Lung (tissue), 12 donors: ENCODE measurements around the gene PAF1. TPM values are rescaled to one million over a fixed set of nuclear protein-coding genes. Genes with fewer than 3 reads are reported as not detected.

ENCODE experiments used
- ATAC-seq: fragments of 200-7000 bp; cut with Tn5 transposase; one replicate; pipeline ENCODE4 v1.9.1; 2020; ENCODE audit warnings: moderate number of reproducible peaks; ENCODE audit not compliant: insufficient read depth, low FRiP score
- DNase-seq, 3 donors: peaks; one replicate each; pipeline ENCODE4 v3.0.0-alpha.2; 2013 to 2017
- H3K27ac ChIP-seq, 2 donors: one replicate each; pipeline ENCODE4 v1.5.1; 2013; ENCODE audit warnings: mild to moderate bottlenecking in 2 of 2, moderate library complexity in 2 of 2, control low read depth in 1 of 2, inconsistent platforms in 1 of 2, low read depth in 1 of 2, low read length in 1 of 2
- H3K27me3 ChIP-seq, 3 donors: one replicate each; pipeline ENCODE4 v1.5.1; 2013; ENCODE audit warnings: low read length in 2 of 3; ENCODE audit not compliant: control insufficient read depth in 3 of 3, insufficient read depth in 3 of 3
- H3K36me3 ChIP-seq, 4 donors: one replicate each; pipeline ENCODE4 v1.5.1; 2013; ENCODE audit warnings: low read length in 4 of 4, mild to moderate bottlenecking in 1 of 4, moderate library complexity in 1 of 4; ENCODE audit not compliant: control insufficient read depth in 4 of 4, insufficient read depth in 4 of 4
- H3K4me1 ChIP-seq, 5 donors: one replicate each; pipeline ENCODE4 v1.5.1; 2013; ENCODE audit warnings: low read length in 5 of 5, mild to moderate bottlenecking in 2 of 5, moderate library complexity in 1 of 5; ENCODE audit not compliant: control insufficient read depth in 5 of 5, insufficient read depth in 5 of 5
- H3K4me3 ChIP-seq: one replicate; pipeline ENCODE4 v1.5.1; 2013; ENCODE audit warnings: mild to moderate bottlenecking, control low read depth, moderate library complexity
- H3K9ac ChIP-seq, 2 donors: one replicate each; pipeline ENCODE4 v1.5.1; 2013; ENCODE audit warnings: low read length in 2 of 2, control low read depth in 1 of 2; ENCODE audit not compliant: insufficient read depth in 1 of 2
- H3K9me3 ChIP-seq, 4 donors: one replicate each; pipeline ENCODE4 v1.5.1; 2013; ENCODE audit warnings: low read length in 3 of 4, mild to moderate bottlenecking in 1 of 4, moderate library complexity in 1 of 4; ENCODE audit not compliant: control insufficient read depth in 4 of 4, insufficient read depth in 3 of 4
- WGBS, 2 donors: extraction: QIAGEN DNeasy Blood & Tissue Kit; methylation state at CpG; one replicate each; pipeline ENCODE4 v1.1.7; 2013; 5-methylcytosine and 5-hydroxymethylcytosine counted together
- polyA plus RNA-seq, 2 donors: library from polyadenylated mRNA; stranded (reverse); fragments of 200-250 nt; gene quantifications; one replicate each; pipeline ENCODE4 v1.2.1, GENCODE V29; 2013
- total RNA-seq, 2 donors: library from RNA; depleted of rRNA in 1 of 2; stranded (reverse); fragments of >200 nt in 1 of 2; gene quantifications; one replicate each; pipeline ENCODE4 v1.2.1, GENCODE V29; 2014 to 2021
- TF ChIP-seq, protein P1 (sequence below): IDR thresholded peaks from 2 replicates; pipeline ENCODE4 v1.5.1; 2012; ENCODE audit warnings: mild to moderate bottlenecking; ENCODE audit errors: control extremely low read depth, extremely low read depth
- donor health status: control.
- donor health status: control.
- donor health status: Bipolar disorder and iron deficiency.
- donor health status: healthy.
- donor health status: DM: yes; HTN: yes; CAD: no.

PAF1 gene
- total and polyA plus RNA-seq, 4 donors, result 24.8 to 41.8 (median 34.0) TPM

DNA sequence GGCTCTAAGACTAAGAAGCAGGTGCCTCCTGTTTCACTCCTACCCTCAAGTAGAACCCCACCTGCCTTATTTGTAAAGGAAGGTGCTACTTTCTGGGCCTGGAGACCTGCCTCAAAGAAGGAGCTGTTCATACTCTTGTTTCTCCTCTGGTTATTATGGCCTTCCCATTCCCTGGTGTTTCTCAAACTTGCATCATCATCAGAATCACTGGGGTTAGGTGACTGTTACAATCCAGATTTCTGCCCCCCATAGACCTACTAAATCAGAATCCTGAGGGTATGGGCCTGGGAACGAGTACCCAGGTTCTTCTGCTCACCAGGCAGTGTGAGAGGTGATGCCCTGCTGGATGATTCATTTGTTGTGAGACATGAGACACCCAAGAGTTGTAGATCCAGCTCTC lies 30.3 kb downstream of the PAF1 start:
- no peak overlapping the region for H3K4me3 ChIP-seq
- DNase-seq (no peak), ATAC-seq (no peak)
- TF ChIP-seq, protein P1, sequence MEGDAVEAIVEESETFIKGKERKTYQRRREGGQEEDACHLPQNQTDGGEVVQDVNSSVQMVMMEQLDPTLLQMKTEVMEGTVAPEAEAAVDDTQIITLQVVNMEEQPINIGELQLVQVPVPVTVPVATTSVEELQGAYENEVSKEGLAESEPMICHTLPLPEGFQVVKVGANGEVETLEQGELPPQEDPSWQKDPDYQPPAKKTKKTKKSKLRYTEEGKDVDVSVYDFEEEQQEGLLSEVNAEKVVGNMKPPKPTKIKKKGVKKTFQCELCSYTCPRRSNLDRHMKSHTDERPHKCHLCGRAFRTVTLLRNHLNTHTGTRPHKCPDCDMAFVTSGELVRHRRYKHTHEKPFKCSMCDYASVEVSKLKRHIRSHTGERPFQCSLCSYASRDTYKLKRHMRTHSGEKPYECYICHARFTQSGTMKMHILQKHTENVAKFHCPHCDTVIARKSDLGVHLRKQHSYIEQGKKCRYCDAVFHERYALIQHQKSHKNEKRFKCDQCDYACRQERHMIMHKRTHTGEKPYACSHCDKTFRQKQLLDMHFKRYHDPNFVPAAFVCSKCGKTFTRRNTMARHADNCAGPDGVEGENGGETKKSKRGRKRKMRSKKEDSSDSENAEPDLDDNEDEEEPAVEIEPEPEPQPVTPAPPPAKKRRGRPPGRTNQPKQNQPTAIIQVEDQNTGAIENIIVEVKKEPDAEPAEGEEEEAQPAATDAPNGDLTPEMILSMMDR, result no peak
- H3K9ac ChIP-seq, result no peak overlapping the region
- peaks cover 24 to 46% (median 39%) of the 10 kb centered on the region in 4 donors for H3K36me3 ChIP-seq
- H3K27me3 ChIP-seq, result no peaks in the 10 kb centered on the region
- H3K4me1 ChIP-seq, result peaks cover 0 to 6% (median 0%) of the 10 kb centered on the region in 5 donors
- no peaks in the 10 kb centered on the region for H3K9me3 ChIP-seq
- H3K27ac ChIP-seq, result no peak overlapping the region
- WGBS, 2 donors, result 97 to 98% methylated on average over 1 of the region's 1 CpG

DNA sequence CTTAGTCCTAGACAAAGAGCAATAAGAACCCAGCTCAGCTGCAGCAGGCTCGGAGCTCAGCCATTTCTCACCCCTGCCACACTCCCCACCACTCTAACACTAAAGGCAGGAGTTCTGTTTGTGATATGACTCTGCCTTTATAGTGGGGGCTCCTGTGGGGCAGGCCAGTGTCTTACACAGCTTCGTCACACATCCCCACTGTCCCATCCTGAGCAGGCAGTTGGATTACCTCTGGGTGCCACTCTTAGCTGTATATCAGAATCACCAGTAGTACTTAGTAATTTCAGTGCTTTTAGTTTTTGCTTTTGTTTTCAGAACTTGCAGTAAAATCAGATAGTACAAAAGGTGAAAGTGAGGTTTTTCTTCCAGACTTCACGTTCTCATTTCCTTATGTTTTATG lies 31.9 kb downstream of the PAF1 start:
- Histone ChIP-seq H3K9me3 (no peaks in the 10 kb centered on the region), H3K9ac (no peak overlapping the region), H3K4me3 (no peak overlapping the region), H3K36me3 (peaks cover 24 to 54% (median 43%) of the 10 kb centered on the region in 4 donors), H3K27me3 (no peaks in the 10 kb centered on the region), H3K27ac (no peak overlapping the region), H3K4me1 (peaks cover 0 to 6% (median 0%) of the 10 kb centered on the region in 5 donors)
- ATAC-seq, result no peak
- 91 to 93% methylated on average over 3 of the region's 3 CpGs for WGBS, 2 donors
- DNase-seq, result no peak
- TF ChIP-seq, protein P1, result no peak

DNA sequence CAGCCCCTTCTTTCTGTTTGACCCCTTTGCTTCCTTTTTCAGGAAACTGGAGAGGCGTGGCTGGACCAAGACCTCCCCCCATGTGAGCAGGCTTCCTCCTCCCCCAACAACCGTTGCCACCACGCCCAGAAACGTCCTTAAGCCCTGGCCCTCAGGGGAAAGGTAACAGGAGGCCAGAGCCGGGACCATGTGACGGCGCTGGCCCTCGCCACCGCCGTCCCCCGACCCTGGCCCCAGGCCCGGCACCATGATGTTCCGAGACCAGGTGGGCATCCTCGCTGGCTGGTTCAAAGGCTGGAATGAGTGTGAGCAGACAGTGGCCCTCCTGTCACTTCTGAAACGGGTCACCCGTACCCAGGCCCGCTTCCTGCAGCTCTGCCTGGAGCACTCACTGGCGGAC lies 34.3 kb downstream of the PAF1 start:
- Histone ChIP-seq H3K9ac (no peak overlapping the region), H3K4me3 (no peak overlapping the region), H3K27ac (no peak overlapping the region), H3K4me1 (no peaks in the 10 kb centered on the region), H3K27me3 (no peaks in the 10 kb centered on the region), H3K36me3 (peaks cover 24 to 62% (median 41%) of the 10 kb centered on the region in 4 donors), H3K9me3 (no peaks in the 10 kb centered on the region)
- TF ChIP-seq, protein P1, result no peak
- DNase-seq, result no peak
- WGBS, 2 donors, result 88 to 89% methylated on average over 18 of the region's 18 CpGs
- ATAC-seq, result no peak

DNA sequence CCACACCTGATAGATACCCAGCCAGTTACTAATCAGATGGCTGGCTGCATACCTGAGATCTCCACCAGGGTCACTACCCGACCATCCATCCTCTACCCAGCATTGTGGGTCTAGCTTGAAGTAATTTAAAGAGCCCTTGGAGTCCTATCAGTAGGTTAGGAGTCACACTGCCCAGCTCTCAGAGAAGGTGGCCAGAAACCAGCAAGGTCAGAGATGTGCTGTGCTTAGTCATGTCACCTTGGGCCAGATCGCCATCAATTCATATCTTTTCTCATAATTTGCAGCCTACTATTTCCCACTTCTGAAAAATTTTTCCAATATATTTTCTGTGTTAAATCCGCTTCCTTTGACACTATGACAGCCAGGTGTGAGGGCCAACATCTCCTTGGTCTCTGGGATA lies 34.8 kb downstream of the PAF1 start:
- Histone ChIP-seq H3K4me1 (no peaks in the 10 kb centered on the region), H3K36me3 (peaks cover 24 to 64% (median 41%) of the 10 kb centered on the region in 4 donors), H3K27ac (no peak overlapping the region), H3K9me3 (no peaks in the 10 kb centered on the region), H3K4me3 (no peak overlapping the region), H3K9ac (no peak overlapping the region), H3K27me3 (no peaks in the 10 kb centered on the region)
- ATAC-seq, result no peak
- WGBS, 2 donors, result 92 to 97% methylated on average over 3 of the region's 3 CpGs
- DNase-seq, result no peak
- TF ChIP-seq, protein P1, result no peak
